Stimulated activated CD4-positive, alpha-beta T cell treated with anti-CD3 and anti-CD28 coated beads, Interleukin-4, amount 100 ng/mL, for 4 hours (primary cell): ENCODE data around the gene SDCBP2.

Source experiments
- DNase-seq, 2 experiments: peaks; one replicate each; pipeline ENCODE4 v3.0.0-alpha.2; 2020

The SDCBP2 gene

DNA sequence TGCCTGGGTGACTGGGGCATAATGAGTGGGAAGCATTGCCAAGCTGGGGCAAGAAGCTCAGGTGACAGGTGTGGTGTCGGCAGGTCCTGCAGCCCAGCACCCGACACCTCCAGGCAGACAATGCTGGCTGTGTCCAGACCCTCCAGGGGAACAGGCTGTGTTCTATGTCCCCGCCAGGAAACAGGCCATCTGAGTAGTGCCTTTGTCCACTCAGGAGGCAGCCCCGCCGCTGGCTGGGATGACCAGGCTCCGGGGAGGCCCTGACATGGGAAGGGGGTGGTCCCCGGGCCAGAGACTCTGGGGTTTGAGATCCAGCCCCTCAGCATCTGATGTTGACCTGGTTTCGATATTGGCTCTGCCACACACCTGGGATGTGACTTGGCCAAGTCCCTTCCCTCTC lies 34.4 kb downstream of the SDCBP2 start:
- no peak for DNase-seq

DNA sequence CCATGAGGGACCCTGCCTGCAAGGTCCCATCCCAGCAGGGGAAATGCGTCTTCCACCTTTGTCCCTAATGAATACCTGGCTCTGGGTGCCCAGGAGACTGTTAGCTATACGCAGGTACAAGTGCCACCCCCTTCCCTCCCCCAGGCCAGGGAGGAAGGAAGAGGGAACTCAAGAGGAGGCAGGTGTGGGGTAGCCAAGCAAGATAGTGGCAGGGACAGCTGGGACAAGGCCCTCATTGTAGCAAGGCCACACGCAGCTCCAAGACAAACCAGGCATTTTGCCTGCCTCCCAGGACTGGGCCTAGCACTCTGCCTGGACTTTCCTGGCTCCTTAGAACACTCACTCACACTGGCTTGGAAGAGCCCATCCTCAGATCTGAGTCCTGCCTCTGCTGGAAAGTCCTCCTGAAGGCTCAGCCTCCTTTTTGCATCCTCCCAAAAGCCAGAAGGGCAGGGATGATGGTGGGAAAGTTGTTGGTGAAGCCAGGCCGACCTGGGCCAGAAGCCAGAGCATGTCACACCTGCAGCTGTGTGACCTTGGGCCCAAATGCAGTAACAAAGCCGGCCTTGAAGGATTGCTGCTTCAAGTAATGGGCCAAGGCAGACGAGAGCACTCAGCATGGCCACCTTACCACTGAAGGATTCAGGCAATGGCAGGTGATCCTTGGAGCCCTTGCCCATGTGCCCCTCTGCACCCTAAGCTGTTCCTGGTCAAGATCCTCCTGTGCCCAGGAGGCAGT lies 35.1 kb downstream of the SDCBP2 start:
- DNase-seq = no peak

- DNase-seq = no peak
Observed at GRCh38 chr20:1292620-1293019, 36.3 kb downstream of the SDCBP2 start.

DNA sequence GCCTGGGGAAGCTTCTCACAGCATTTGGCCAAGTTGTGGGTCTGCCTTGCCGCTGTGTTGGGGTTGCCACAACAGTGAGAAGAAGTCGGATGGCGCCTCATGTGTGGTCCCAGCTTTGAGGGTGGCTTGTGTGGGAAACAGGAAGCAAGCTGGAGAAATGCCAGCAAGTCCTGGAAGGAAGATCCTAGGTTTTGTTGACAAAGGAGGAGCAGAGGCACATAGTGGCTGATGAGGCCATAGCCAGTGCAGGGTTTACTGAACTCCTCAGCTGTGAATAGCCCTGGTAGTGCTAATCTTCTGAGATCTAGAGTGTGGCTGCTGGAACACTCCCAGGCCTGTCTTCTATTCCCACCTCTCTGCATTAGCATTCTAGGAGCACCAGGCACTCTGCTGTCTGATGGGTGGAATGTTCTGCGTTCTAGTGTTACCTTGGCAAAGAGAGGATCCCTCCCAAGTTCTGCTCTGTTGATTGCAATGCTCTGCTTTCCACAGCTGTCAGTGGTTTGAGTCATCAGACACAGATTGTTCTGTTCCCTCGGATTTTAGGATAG lies 37.7 kb downstream of the SDCBP2 start:
- DNase-seq = no peak

DNA sequence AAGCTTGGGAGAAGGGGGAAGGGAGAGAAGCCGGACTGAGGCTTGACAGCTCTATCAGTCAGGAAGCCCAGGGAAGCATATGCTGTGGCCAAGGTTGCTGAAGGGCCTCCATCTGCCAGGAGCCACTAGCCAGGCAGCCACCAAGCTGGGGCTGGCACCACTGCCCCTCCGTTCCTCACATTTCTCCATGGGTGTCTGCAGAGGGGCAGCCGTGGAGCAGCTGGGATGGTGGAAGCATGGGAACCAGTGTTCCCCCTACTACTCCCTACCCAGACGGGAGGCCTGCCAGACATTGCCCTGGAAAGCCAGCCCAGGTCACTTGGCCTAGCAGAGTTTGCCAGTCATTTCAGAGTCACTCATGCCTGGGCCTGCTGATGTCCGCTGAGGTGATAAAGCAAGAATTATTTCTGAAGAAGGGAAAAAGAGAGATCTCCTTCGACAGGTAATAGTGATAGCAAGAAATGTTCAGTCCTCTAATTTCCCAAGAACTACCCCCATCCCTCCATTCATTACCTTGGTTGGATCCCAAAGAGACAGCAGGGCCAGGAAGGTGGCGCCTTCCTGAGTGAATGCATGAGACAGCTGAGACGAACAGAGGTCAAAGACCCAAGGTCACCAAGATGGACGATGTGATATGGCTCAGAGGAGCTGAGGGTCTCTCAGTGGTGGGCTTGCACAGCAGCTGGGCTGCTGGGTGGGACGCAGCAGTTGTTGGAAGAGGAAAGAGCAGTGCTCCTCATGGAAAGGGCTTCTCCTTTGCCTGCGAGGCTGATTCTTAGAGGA lies 41.0 kb downstream of the SDCBP2 start:
- DNase-seq = no peak

DNA sequence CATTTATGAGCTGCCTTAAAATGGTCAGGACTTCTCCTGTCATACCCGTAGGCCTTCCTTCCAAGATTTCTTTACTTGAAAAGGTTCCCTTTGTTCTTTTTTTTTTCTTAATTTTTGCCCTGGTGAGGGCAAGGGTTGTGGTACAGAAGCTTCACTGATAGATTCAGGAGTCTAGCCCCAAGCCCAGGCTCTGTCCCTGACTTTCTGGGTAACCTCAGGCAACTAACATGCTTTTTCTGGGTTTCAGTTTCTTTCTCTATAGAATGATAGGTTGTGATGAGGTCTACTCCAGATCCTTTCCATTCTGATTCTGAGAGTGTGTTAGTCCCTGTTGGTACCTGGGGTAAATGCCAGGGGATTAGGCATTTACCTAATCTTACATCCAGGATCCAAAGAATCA lies 41.6 kb downstream of the SDCBP2 start:
- DNase-seq = no peak

GRCh38 chr20:1286267-1287024 lies 42.5 kb downstream of the SDCBP2 start:
- DNase-seq = peak in 1 of 2 experiments; percentile 31

- DNase-seq = no peak
Observed at GRCh38 chr20:1283522-1284510, 45.1 kb downstream of the SDCBP2 start.

GRCh38 chr20:1282966-1283365 lies 46.0 kb downstream of the SDCBP2 start:
- no peak for DNase-seq

GRCh38 chr20:1281279-1282057 lies 47.5 kb downstream of the SDCBP2 start:
- no peak for DNase-seq

DNA sequence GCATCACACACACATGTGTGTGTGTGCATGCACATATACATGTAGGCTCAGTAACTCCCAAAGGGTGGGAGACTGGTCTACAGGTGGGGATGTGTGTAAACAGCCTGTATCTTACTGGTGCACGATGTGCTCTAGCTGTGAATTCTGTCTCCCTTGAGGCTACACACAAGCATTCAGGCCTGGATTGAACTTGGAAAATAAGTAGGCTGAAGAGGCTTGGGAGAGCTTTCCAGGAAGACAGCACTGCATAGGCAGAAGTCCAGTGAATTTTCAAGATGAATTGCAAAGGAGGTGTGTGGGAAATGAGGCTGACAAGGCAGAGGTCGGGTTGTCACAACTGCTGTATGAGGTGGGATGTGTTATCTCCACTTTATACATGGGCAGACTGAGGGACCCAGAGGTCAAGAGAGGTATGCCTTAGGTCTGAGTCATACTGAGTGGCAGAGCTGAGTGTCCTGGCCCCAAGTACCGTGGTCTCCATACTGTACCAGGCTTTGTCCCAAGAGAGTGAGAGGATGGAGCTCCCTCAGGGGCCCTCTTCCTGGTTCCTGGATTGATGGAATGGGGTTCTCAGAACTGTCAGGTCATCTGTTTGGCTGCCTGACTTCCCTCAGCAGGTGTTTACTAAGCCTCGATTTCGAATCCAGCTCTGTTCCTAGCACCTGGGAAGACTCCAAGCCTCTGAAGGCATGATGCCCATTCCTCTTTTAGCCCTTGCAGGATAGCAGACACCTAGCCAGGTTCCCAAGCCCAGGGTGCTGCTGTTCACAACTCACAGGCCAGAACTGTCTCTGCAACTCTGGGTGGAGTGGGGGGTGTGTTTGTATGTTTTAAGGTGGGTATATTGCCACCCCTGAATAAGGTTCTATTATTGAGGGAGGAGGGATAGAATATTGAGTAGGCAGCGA lies 48.5 kb downstream of the SDCBP2 start:
- no peak for DNase-seq

DNA sequence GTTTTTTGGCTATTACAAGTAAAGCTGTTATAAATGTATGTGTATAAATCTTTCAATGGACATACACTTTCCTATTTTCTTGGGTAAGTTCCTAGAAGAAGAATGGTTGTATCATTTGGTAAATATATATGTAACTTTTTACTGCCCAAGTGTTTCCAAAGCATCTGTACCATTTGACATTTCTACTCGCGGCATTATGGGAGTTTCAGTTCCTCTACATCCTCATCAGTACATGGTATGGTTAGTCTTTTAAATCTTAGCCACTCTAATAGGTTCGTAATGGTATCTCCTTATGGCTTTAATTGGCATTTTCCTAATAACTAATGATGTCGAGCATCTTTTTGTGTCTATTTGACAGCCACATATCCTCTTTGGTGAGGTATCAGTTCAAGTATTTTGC lies 49.9 kb downstream of the SDCBP2 start:
- DNase-seq = no peak

DNA sequence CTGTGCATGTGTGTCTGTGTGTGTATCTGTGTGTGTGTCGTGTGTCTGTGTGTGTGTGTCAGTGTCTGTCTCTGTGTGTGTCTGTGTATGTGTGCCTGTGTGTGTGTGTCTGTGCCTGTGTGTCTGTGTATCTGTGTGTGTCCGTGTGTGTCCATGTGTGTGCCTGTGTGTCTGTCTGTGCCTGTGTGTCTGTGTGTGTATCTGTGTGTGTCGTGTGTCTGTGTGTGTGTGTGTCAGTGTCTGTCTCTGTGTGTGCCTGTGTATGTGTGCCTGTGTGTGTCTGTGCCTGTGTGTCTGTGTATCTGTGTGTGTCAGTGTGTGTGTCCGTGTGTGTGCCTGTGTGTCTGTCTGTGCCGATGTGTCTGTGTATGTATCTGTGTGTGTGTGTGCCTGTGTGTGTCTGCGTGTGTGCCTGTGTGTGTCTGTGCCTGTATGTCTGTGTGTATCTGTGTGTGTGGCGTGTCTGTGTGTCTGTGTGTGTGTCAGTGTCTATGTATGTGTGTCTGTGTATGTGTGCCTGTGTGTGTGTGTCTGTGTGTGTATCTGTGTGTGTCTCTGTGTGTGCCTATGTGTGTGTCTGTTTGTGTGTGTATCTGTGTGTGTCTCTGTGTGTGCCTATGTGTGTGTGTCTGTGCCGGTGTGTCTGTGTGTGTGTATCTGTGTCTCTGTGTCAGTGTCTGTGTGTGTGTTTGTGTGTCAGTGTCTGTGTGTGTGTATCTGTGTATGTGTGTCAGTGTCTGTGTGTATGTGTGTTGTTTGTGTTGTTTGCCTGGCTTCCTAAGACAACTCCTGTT lies 51.2 kb downstream of the SDCBP2 start:
- DNase-seq = no peak

DNA sequence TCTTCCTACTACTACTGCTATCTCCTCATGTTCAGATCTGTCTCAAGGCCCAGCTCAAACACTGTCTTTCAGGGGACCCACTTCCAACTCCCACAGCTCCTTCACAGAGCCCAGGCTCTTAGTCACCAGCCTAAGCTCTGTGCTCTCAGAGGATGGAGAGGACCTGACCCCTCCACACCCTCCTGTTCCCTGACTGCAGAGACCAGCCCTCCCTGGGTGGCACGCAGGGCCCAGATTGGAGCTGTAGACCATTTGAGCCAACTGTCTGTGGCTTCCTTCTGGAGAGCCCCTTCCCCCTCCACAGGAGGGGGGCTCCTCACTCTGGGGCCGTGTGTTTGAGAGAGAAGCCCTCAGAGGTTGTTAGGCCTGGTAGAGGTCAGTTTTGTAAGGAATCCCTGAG lies 53.0 kb downstream of the SDCBP2 start:
- no peak for DNase-seq

DNA sequence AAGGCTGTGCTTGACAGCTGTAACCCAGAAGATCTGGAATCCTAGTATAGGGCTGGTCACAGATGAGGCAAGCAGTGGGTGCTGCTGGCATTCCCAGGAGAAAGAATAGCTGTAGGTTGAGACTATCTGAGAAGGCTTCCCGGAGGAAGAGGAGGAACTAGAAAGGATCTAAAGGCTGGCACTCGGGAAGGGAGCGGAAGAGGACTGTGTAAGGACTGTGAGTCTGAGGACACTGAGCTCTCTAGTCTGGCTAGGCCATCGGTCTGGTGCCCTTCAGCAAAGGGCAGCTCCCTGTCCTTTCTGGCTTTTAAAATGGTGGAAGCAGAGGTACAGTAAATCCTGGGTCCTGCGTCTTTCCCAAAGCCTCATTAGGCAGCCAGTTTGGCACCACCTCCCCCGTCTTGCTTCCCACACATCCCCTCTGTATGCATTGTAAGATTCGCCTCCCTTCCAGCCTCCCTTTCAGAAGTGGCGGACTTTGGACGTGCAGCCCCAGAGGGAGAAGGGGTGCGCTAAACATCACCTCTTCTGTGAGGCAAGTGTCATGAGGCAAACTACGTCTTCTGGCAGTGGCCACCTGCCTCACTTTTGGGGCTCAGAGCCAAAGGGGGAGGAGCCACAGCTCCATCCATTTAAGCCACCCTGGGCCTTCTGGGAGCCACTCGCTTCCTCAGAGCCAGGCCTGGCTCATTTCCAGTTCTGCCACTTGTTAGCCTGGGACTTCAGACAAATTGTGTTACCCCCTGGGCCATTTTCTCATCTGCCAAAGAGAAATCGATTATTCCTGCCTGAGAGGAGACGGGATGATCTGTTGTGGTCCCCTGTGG lies 54.2 kb downstream of the SDCBP2 start:
- no peak for DNase-seq

DNA sequence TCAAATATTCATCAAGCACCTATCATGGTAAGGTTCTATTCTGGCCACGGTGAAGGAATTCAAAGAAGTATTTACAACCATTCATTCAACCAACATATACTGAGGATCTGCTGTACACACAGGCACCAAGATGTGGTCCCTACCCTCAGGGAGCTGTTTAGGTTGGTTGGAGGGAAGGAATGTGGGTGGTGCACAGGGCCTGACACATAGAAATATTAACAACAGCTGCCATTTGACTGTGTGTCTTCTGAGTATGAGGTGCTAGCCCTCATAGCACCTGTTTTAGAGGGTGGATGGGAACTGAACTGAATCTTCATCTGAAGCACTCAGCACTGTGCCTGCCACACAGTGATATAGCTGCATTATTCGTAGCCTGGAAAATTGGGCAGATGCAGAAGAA lies 55.6 kb downstream of the SDCBP2 start:
- DNase-seq = no peak

DNA sequence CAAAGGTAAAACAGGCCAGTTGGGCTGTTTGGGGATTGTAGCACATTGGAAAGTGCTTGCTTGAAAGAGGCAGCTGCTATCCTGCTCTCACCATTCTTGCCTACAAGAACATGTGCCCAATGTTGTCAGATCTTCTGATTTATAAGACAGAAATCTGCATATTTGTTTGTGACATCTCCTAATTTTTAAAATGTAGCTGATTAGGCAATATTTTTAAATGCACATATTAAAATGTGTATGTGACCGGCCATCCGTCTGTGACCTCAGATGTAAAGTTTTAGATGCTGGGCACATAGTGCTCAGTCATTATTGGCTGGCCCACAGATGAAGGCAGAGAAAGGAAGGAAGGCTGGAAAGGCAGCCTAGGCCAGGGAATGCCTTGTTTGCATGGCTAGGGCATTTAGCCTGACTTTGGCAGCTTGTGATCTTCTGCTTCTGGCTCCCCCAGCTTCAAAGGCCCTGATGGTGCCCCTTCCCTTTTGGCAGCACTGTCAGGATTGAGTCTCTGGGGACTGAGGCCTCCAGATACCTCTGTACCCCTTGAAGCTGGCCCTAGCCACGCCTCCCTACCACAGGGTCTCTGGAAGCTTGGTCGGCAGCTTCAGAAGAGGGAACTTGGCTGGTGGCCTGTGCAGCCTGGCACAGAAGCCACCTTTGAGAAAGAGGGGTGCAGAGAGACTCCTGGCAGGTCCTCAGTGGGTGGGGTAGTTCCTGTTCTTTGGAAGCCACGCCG lies 56.4 kb downstream of the SDCBP2 start:
- DNase-seq = no peak

- no peak for DNase-seq
Observed at GRCh38 chr20:1269850-1270249, 59.1 kb downstream of the SDCBP2 start.
